Thyroid gland (tissue), 4 donors: ENCODE data around the gene GALNT17.

Experiments
- POLR2A ChIP-seq, 2 donors: fragments of 450-650 bp; IDR thresholded peaks; one replicate each; pipeline ENCODE4 v1.6.1; 2017; ENCODE audit warnings: antibody characterized with exemption in 2 of 2, mild to moderate bottlenecking in 2 of 2, moderate library complexity in 1 of 2
- TF ChIP-seq, protein P1 (sequence below), 6 experiments: fragments of 200-600 bp in 3 of 6; fragments of 450-650 bp in 3 of 6; sonication (generic) in 3 of 6; IDR thresholded peaks; one replicate each; pipeline ENCODE4 v1.5.1; 2016 to 2019; ENCODE audit warnings: antibody characterized with exemption in 6 of 6, mild to moderate bottlenecking in 2 of 6, inconsistent platforms in 1 of 6, moderate library complexity in 1 of 6

DNA sequence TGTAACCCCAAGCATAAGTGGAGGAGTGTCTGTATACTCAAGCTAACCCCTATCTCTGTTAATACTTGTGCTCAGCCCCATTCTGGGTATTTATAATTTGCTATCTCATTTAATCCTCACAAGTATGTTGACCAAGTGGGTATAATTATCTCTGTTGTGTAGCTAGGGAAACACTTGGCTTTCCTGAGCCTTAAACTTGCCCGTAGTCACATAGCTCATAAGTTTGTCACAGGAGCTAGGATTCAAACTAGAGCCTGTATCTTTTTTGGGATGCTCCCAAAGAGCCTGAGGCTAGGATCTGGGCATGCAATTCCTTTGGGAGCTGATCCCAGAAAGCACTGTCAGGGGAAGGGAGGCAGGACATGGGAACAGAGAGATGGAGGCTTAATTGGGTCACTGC, 377.4 kb downstream of the GALNT17 start:
- no peak for TF ChIP-seq POLR2A (IDR thresholded peaks at IDR 0.05)
- TF ChIP-seq, protein P1, sequence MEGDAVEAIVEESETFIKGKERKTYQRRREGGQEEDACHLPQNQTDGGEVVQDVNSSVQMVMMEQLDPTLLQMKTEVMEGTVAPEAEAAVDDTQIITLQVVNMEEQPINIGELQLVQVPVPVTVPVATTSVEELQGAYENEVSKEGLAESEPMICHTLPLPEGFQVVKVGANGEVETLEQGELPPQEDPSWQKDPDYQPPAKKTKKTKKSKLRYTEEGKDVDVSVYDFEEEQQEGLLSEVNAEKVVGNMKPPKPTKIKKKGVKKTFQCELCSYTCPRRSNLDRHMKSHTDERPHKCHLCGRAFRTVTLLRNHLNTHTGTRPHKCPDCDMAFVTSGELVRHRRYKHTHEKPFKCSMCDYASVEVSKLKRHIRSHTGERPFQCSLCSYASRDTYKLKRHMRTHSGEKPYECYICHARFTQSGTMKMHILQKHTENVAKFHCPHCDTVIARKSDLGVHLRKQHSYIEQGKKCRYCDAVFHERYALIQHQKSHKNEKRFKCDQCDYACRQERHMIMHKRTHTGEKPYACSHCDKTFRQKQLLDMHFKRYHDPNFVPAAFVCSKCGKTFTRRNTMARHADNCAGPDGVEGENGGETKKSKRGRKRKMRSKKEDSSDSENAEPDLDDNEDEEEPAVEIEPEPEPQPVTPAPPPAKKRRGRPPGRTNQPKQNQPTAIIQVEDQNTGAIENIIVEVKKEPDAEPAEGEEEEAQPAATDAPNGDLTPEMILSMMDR (IDR thresholded peaks at IDR 0.05): no peak
